Stimulated activated naive CD4-positive, alpha-beta T cell (primary cell): ENCODE results near the gene ST14.
"Not testable (repeated sequence)": the region's sequence is repeated elsewhere in the genome, so short reads cannot be mapped to it uniquely, and the experiment has no call there.

Experiments
- DNase-seq, 6 experiments: peaks; one replicate each; lab custom pipeline; 2025; lab: John Stamatoyannopoulos, UW

The ST14 gene

DNA sequence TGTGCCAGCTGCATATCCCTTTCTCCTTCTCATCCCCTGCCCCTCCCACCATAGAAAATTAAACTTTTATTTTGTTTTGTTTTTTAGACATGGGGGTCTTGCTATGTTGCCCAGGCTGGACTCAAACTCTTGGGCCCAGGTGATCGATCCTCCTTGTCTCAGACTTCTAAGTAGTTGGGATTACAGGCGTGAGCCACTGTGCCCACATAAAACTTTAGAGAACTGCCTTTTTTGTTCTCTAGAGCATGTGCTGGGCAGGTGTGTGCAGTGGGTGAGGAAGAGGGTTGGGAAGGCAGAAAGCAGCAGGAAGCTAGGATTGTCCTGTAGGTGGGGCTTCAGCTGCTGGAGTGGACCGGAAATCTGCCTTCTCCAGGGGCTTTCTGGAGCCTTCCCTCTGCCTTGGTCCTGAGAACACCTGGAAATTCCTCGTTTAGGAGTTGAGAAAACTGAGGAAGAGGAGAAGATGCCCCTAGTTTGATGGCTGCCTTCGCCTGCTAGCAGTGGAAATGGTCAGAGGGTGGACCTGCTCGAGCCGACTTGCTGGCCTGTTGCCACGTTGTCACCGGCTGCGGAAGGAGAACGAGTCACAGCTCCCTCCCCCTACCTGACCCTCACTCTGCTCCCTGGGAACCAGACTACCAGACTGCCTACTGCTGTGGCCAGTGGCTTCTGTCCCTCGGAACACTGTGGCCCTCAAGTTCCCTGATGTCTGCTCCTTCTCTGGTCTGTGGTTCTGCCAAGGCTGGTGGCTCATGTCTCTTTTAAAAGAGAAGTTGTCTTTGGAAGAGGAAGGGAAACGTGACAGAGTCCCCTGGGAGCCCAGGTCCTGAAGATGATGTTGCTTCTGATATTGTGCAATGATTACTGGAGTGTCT lies 4.0 kb downstream of the ST14 start:
- DNase-seq, result no peak

DNA sequence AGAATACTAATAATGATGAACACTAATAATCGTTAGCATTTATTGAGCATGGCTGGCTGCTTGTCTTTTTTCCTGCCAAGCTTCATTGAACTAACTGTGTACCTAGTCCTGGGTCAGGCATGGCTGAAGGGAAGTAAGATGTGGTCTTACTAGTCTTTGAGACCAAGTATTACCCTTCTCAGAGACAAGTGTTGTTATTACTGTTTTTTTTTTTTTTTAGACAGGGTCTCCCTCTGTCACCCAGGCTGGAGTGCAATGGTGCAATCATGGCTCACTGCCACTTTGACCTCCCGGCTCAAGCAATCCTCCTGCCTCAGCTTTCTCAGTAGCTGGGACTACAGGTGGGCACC lies 4.6 kb downstream of the ST14 start:
- no peak for DNase-seq

DNA sequence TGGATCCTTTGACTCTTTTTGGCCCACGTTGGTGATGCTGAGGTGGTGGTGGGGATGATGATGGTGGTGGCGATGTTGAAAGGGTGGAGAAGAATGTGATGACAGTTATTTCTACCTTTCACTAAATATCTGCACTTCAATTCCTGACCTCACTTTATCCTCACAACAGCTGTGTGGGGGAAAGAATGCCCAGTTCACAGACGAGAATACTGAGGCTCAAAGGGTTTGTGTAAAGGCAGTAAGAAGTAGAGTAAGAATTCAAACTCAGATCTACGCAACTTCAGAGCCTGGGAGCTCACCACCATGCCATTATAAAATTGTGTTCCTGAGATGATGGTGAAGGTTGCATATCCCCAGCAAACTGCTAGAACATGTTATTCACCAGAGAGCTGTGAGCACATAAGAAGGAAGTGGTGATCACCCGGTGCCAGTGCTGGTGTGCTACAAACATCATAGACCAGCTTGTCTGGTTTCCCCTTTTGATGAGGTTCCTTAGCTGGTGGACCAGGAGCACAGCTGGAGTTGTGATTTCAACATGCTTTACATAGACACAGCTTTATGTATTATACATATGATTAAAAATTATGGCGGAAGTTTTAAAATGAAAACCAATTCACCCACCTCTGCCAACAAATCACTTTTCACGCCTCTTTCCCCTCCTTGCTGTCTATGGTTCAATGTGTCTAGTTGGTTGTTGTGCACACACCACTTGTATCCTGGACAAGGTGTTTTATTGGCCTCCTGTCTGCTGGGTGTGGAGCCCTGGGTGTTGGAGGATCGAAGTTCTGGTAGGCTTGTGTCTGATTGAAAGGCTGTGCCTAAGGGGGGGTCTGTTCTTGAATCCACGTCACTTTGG lies 6.2 kb downstream of the ST14 start:
- no peak for DNase-seq

DNA sequence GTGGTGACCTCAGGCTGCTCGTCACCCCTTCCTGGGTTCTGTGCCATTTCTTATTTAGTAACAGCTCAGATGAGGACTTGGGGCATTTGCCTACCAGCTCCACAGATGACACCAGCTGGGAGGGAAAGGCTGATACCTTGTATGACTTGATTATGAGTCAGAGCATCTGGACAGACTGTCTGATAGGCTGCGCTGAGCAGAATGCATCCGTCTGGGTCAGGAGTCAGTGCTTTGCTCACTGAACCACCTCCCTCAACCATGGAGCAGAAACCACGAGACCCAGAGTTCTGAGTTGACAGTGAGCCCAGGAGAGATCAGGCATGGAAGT lies 6.8 kb downstream of the ST14 start:
- no peak for DNase-seq

DNA sequence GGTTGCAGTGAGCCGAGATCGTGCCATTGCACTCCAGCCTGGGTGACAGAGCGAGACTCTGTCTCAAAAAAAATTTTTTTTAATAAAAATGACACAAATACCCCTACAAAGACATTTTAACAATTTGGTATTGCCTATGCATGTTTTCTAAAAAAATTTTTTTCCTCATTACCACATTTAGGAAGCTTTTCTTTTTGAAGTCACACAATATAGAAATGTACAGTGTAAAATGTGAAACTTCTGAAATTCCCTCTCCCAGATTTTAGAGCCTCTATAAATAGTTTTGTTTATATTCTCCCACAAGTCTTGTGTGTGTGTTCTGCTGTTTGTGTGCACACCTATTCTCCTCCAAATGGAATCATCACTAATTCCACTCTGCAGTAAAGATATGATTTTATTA lies 7.6 kb downstream of the ST14 start:
- DNase-seq, result no peak

DNA sequence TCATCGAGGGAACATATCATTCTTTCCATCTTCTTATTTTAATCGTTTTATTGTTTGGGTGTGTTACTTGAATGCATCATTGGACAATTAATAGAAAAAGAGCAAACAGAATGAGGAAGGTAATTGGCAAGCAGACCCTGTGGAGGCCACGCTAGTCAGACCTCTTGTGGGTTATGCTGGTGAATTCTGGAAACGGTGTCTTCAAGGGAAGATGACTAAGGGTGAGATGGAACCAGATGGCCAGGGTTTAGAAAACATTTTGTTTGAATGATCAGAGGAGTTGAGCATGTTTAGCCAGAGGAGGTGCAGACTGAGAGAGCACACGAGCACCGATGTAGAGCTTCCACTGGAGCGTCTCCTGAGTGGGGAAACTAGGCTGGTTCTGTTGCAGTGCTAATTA lies 8.5 kb downstream of the ST14 start:
- no peak for DNase-seq

DNA sequence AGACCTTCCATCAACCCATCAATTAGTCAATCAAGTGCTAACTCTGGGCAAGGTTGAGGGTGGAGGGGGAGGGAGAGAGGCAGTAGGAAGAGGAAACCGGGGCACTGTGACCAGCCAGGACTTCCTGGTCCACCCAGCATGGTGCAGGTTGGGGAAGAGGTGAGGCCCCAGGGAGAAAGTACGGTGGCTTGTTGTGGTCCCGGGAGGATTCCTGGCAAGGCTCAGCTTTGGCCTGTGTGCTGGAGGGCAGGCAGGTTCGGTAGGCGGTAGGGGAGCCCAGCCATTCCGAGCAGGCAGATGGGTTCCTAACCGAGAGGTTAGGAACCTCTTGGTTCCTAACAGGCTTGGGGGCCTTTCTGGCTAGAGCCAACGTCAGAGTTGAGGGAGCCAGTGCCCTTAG lies 10.8 kb downstream of the ST14 start:
- no peak for DNase-seq

DNA sequence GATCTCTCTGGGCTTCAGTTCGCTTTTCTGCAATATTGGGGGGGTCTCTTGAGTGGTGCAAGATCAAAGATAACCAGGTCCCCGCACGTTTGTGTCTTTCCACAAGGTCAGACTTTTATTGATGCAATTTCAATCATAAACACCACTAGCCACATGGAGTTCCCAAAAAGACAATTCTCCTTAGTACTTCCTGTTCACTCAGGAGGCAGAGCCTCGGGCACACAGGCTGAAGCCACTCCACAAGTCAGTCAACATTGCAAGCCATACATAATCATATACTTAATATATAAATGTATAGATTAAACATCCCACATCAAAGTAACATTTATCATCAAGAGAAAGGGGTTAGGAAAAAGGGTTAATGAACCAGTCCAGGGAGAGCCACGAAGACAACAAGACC lies 12.0 kb downstream of the ST14 start:
- no peak for DNase-seq

DNA sequence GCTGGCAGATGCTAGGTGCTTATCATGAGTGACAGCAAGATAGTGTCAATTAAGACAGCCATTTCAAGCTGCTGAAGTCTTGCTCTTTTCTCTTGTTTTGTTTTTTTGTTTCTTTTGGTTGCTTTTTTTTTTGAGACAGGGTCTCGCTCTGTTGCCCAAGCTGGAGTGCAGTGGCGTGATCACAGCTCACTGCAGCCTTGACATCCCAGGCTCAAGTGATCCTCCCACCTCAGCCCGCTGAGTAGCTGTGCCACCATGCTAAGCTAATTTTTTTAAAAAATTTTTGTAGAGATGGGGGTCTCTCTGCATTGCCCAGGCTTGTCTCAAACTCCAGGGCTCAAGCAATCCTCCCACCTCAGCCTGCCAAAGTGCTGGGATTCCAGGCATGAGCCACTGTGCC lies 12.4 kb downstream of the ST14 start:
- DNase-seq, result not testable (repeated sequence)

DNA sequence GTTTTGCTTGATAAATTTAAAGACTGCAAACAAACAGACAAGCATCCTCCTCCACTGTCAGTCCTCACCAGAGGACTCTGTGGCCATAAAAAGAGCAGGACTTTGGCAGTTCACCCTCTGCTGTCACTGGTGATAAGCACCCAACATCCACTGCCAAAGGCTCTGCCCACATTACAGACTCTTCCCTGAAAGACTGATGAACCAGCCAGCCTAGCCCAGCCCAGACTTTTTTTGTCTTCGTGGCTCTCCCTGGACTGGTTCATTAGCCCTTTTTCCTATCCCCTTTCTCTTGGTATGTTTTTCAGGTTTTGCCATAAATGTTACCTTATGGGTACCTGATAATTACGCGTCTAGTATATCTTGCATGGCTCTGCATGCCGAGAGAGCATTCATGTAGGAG lies 15.1 kb downstream of the ST14 start:
- DNase-seq, result no peak

DNA sequence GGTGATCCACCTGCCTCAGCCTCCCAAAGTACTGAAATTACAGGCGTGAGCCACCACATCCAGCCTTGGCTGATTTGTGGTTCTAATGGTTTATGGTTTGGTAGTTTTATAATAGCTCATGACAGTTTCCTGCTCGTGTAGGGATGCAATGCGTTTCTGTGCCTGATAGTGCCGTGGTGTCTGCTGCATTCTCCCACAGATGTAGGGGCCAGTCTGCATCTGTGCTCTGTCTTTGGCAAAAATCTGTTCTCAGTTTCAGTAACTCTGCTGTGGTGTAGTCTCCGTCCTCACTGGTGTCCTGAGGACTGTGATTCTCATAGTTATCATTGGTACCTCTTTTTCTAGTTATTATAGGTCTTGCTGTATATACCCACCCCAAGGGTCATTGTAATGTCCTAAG lies 16.3 kb downstream of the ST14 start:
- DNase-seq, result no peak

DNA sequence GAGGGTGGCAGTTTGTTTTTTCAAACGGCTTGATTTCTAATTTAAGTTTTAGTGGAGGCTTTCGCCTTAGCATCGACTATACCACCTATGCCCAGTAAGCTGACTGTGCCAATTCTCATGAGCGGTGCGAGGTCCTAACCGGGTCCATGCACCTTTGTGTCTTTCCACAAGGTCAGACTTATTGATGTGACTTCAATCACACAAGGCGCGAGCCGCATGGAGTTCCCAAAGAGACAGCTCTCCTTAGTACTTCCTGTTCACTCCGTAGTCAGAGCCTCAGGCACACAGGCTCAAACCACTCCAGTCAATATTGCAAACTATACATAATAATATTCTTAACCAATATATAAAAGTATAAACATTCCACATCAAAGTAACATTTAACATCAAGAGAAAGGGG lies 18.2 kb downstream of the ST14 start:
- DNase-seq, result no peak

DNA sequence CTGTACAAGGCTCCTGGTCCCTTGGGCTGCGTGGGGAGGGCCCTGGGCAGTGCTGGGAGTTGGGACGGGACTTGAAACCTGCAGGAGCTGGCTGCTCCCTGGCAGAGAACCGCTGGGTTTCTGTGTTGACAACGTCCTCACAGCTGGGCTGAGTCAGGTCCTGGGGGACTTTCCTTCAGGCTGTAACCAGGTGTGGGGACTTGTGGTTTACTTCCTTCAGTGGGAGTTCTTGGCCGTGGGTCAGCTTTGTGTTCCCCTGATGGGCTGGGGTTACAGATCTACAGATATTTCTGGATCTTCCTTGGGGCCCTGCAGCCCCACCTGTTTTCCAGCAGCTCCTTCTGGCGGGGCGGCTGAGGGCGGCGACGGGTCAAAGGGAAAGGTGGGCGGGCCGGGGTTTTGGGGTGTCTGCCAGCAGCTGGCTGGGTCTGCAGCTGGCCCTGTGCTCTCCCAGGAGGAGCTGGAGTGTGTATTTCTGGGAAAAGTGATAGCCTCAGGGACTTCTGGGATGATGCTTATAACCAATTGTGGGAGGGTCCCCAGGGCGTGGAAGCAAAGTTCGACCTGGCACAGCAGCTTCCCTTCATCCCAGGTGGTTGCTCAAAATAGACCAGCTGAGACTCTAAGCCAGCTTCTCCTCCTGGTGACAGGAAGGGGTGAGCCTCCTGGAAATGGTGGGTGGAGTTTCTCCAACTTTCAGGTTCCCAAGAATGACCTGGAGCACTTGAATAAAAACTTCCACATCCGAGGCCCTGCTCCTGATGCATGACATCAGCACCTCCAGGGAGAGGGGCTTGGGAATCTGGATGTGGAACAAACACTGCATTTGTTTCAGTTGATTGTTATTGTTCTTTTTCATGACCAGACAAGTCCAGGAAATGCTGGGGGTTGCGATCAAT lies 19.1 kb downstream of the ST14 start:
- DNase-seq, result no peak

DNA sequence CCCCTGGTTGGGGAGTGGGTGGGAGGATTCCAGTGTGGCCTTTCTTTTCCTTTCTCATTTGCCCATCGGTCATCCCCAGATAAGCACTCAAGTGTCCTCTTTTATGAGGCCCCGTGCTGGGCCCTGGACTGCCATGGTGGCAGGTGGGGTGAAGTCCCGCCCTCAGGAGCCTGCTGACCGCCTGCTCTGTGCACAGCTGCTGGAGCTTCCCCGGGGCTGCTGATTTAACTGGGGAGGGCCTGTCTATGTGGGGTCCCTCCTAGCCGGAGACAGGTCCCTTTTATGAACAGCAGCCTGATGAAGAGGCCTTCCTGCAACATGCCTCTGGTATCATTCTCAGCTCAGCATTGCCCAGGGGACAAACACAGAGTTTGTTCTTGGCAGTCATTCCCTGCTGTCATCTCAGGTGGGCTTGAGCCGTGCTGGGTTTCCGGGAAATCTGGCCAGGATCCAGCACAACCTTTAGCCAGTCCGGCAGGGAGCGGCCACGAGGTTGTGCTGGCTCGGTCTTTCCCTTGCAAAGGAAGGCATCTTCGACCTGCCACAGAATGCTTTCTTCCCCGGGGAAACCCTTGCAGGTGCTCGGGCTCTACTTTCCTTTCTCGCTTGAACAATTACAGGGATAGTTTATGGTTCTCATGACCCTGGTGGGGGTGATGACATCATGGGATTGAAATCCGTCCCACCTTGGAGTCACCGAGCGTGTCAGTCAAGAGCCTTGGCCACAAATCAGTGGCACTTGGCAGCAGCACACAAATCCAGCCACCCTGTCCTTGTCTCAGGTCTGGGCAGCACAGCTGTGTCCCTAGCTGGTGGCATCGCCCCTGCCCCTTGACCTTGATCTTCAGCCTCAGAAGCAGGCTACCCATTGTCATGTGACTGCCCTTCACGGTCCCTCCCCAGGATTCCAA lies 20.1 kb downstream of the ST14 start:
- DNase-seq, result no peak

DNA sequence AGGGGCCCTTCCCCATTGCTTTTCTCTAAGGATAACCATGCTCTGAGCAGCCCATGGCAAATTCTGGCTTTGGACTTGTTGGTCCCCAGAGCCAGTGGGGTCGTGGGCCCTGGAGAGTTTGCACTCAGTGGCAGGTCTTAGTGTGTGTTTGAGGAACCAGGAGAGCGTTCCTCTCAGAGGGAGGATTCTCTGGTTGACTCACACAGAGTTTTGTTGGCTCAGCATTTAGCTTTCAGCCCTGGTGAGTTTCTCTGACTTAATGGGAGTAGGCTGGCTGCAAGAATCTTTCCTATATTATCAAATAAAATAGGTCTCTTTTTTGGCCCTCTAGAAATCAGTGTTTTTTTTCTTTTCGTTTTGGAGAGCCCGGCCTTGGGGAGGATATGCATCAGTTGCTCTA lies 20.9 kb downstream of the ST14 start:
- DNase-seq, result no peak

DNA sequence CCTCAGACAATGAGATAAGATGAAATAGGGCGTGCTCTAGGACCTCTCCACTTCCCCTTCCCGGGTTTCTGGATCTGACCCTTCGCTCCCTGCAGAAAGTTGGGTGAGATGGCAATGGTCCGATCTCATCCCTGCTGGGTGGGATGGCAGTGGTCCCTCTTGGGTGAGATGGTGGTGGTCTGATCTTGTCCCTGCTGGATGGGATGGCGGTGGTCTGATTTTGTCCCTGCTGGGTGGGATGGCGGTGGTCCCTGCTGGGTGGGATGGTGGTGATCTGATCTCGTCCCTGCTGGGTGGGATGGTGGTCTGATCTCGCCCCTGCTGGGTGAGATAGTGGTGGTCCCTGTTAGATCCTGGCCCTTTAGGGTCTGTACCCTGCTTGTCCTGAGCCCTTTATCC lies 21.3 kb downstream of the ST14 start:
- no peak for DNase-seq

DNA sequence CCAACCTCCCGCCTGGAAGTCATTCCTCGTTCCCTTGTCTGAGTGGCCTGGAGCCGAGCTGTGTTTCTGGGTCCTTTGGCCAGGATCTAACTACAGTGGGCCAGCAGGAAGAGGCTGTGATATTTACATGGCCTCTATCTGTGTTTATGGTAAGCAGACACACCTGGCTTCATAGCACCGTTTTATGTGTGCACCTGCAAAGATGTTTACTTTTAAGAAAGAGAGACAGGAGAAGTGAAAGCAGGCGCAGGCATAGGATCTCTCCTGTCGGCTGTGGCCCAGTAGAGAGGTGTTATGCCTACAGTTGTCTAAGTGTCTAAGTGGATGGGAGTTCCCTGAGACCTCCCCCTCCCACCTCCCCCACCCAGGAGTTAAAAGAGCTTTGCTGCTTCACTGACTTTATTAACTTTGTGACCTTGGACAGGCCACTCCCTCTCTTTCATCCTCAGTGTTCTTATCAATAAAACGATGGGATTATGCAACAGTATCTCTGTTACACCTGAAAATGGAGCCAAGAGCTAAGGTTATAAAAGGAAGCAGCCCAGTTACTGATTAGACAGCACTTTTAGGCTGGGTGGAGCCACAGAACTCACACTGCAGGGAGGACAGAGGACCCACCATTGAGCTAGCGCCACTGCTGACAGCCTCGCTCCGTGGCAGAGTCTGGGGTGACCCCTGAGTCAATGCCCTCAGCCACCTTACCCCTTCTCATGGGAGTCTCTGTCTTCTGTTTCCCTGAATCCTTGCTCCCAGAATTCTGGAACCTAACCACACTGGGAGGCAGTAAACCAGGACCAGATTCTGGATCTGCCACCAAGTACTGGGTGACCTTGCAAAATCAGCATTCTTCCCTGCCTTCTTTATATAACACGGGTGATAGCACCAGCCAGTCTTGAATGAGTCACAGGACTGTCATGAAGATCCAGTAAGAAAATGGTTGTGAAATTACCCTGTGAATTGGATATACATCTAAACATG lies 22.0 kb downstream of the ST14 start:
- no peak for DNase-seq

DNA sequence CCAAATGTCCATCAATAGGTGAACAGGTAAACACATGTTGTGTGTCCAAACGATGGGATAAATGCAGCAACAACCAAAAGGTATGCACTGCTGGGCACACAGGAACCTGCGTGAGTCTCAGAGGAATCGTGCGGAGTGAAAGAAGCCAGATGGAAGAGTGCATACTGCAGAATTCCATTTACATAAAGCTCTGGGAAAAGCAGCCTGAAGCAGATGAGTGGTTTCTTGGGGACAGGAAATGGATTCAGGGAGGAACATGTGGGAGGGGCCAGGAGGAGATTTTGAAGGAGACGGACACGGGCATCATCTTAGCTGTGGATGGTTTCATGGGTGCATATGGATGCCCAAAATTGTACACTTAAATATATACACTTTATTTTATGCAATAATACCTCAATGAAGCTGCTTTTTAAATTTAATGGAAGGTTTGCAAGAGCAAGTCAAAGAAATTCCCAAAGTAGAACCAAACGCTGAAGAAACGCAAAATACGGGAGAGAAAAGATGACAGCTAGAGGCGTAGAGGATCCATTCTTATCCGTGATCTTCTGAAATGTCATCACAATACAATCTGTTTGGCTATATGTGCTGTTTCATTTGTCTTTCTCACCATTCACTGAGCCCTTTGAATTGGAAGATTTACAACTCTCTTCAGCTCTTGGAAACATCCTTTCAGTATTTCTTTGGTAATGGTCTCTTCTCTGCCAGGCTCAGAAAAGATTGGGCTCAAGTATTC lies 24.5 kb downstream of the ST14 start:
- no peak for DNase-seq

DNA sequence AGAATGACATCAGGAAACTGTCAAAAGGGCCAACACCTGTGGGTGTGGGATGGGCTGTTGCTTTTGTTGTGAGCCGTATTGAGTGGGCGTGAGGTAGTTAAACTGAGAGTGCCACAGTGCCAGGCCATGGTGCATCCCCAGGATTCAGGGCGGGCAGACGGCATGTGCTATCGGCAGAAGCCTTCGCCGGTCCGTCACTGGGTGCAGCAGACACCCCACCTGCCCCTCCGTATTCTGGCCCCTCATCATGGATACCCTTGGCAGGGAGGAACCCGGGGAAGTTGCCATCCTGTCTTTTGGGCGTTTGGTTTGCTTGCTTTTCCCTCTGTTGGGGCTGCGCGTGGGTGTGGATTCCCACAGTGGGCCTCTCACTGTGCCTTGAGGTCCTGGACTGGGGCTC lies 27.5 kb downstream of the ST14 start:
- DNase-seq, result no peak

DNA sequence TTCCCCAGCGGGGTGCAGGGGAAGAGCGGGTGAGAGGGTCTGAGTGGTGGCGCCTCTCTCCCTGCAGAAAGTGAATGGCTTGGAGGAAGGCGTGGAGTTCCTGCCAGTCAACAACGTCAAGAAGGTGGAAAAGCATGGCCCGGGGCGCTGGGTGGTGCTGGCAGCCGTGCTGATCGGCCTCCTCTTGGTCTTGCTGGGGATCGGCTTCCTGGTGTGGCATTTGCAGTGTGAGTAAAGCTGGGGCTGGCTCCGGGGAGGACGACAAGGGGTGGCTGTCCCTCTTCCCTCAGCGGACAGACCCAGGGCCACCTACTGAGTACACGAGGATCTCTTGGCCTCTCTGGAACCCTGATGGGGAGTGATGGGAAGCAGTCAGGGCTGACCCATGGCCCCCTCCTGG lies 28.5 kb downstream of the ST14 start:
- DNase-seq, result no peak
